ENCODE results near the gene IQCC.

Gene IQCC

GRCh38 chr1:32195972-32196823 is 9.3 kb upstream of the IQCC start:
- no peak for DNase-seq

DNA sequence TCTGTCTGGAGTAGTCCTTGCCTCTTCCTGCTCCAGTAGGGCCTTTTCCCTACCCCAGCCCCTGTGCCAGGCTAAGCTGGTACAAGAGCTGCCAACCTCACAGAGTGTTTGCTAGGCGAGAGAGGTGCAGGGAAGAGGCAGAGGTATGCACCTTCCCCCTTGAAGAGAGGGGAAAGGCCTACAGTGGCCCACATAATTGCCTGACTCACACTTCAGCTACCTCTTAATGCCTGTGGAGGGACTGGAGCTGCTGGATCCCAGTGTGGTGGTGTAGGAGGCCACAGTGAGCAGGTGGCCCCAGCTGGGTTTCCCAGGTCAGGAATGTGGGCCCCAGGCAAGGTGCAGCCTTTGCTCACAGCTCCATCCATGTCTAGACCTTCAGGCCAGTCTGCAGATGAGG is 8.4 kb upstream of the IQCC start:
- DNase-seq = no peak

DNA sequence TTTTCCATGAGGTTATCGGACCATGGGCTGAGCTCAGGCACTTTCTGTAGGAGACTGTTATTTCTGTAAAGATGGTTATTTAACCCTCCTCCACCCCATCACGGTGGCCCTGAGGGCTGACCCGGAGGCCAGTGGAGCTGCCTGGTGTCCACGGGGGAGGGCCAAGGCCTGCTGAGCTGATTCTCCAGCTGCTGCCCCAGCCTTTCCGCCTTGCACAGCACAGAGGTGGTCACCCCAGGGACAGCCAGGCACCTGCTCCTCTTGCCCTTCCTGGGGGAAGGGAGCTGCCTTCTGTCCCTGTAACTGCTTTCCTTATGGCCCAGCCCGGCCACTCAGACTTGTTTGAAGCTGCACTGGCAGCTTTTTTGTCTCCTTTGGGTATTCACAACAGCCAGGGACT is 7.6 kb upstream of the IQCC start:
- DNase-seq = no peak

GRCh38 chr1:32198237-32199042 is 7.0 kb upstream of the IQCC start:
- DNase-seq = no peak

GRCh38 chr1:32199043-32199716 is 6.3 kb upstream of the IQCC start:
- DNase-seq = no peak

GRCh38 chr1:32199717-32200072 is 5.8 kb upstream of the IQCC start:
- no peak for DNase-seq

DNA sequence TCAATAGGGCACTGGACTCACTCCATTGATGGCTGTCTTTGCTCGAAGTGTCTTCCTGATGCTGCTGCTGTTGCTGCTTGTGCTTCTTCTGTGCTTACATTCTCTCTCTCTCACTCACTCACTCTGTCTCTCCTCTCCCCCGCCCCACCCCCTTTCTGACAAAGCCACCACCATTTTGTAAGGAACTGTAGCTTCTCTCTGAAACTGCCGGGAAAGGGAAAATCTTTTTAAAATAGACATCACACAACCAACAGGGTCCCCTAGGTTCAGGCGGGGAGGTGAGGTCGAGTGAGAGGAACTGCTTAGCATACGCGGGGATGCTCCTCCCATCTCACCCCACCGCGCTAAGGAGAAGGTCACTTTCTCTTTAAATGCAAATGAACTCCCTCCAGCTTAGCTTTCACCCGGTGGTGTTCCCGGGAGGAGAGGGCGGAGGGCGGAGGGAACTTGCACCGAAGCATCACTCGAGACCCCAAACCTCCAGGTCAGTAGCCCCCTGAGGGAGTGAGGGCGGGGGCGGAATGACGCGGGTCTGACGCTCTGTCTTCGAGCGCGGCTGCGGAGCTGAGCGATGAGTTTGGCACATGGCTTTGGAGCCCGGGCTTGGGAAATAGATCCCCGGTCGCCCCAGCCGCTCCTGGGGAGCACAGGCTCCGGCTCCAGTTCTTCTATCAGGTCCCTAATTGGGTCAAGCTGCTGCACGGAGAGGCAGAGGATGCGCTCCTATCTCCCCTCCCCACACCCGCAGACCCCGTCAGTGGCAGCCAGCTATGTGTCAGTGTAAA is 5.1 kb upstream of the IQCC start, which contains the start of gene CCDC28B:
TSS of gene CCDC28B (plus strand) at position 370 of the 785 bp plus-strand sequence. CDS start 1,341 bp downstream, outside the sequence.
- peak; percentile 52 to 68 for DNase-seq

DNA sequence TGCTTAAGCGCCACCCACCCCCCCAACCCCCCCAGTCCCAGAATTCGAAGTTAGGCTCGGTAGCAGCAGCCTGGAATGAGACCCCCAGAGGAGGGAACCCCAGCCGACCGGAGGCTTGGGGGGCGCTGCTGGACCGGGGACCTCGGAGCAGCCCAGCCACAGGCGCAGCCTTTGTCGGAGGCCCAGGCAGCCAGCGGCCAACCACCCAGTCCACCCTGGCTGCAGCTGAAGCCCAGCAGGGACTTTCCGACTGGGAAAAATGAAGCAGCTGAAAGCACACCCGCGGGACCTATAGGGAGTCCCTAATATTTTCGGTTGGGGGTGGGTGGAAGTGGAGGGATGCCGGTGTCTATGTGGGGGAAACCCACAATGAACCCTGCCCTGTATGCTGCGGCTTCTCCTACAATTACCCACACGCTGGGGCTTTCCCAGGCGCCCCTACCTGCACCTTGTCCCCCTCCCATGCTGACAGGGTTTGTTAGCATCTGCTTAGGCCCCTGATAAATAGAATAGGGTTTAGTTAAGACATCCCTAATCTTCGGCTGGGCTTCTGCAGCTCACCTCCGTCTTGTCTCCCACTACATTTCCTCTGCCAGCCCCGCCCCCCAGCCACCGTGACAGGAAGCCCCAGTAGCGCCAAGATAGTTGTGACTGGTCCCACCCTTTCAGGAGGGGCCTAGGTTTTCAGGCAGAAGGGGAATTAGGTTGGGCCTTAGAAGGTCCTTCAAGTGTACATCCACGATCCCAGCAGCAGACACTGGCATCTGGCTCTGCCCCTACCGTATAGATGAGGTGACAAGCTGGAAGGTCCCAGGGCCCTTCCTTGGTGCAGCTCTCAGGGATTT is 4.2 kb upstream of the IQCC start:
- peak; percentile 83 to 85 for DNase-seq

- DNase-seq = no peak
Measured at GRCh38 chr1:32204943-32205361, 519 bp upstream of the IQCC start.

GRCh38 chr1:32208469-32208868 is 3.0 kb downstream of the IQCC start:
- no peak for DNase-seq

- no peak for DNase-seq
Measured at GRCh38 chr1:32208891-32209328, 3.4 kb downstream of the IQCC start, which contains the start of gene DCDC2B. TSS of gene DCDC2B (plus strand) at chr1:32209089. CDS start at chr1:32209094, 5 bp downstream.

GRCh38 chr1:32215629-32216480 is 10.4 kb downstream of the IQCC start:
- DNase-seq = peak; percentile 64 to 83

DNA sequence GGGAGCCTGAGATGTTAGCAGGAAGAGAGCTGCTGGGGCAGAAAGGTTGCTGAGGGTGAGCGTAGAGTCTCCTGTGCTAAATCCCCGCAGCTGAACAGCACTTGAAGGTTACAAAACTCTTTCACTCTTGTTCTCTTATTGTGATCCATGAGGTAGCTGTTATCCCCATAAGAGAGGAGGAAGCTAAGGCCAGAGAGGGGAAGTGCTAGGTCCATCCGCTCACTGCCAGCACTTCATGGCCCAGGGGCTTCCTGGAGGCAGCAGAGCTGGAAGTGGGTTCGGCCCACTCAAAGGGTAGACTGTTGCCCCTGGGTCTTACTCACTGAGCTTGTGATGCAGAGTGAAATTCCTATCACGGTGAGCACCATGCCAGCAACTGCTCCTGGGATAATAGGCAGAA is 11.1 kb downstream of the IQCC start:
- DNase-seq = no peak

GRCh38 chr1:32219022-32219421 is 13.6 kb downstream of the IQCC start:
- no peak for DNase-seq

DNA sequence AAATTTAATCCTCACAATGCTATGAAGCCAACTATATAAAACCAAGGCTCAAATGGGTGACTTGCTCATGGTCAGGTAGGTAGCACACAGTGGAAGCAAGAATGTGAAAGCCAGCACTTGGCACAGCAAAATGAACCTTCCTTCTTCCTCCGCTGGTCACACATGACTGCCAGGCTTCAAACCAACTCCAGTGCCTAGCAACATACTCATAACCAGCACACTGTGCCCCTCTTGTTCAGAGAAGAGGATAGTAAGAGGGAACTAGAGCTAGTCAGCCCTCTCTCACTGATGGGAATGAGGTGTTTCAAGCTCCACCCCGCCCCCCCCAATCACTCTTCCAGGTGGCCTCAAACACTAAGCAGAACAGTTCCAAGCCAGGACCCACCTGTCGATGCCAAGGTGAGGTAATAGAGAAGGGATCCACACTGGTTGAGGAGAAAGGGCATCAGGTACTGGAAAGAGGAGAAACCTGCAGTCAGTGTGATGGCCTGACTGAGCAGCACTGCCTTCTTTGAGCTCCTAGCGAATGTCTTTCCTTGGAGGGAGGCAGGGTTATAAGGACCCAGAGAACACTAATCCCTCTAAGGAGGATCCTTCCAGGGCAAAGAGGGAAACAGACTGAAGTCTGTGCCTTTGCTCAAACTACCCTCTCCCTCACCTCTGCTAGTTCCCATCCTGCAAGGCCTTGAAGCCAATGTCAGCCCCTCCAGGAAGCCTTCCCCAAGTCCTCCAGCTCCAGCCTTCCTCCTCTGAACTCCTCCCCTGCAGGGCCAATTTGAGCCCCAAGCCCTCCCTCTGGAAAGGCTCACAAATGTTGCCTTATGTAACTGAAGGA is 15.5 kb downstream of the IQCC start:
- DNase-seq = no peak

GRCh38 chr1:32221581-32221979 is 16.1 kb downstream of the IQCC start:
- DNase-seq = no peak

- DNase-seq = peak; percentile 91
Measured at GRCh38 chr1:32221980-32222755, 16.7 kb downstream of the IQCC start, which contains the start of the genes EIF3I and TMEM234. TSS of gene EIF3I (plus strand) at chr1:32222407. CDS start at chr1:32222442, 35 bp downstream. TSS of gene TMEM234 (minus strand) at chr1:32222353. CDS start at chr1:32222322, 31 bp downstream.

GRCh38 chr1:32223683-32224082 is 18.2 kb downstream of the IQCC start:
- DNase-seq = no peak

Data from Kasumi-1 (cell line).